K562 (cell line): ENCODE data around the gene ARF5. TPM values are rescaled to one million over a fixed set of nuclear protein-coding genes. Genes with fewer than 3 reads are reported as not detected.

Source experiments
- ATF3 ChIP-seq, 2 experiments: fragments of 450-650 bp in 1 of 2; sonication (generic) in 1 of 2; formaldehyde crosslinking in 1 of 2; IDR thresholded peaks in 1 of 2; conservative IDR thresholded peaks in 1 of 2; 2 replicates each; pipeline versions ENCODE4 v1.6.1 to v1.8.1; 2016 to 2023; ENCODE audit warnings: mild to moderate bottlenecking in 2 of 2, moderate library complexity in 2 of 2, inconsistent platforms in 1 of 2, missing genetic modification reagents in 1 of 2
- CHAMP1 ChIP-seq: fragments of 450-650 bp; IDR thresholded peaks from 2 replicates; pipeline ENCODE4 v1.6.1; 2016; ENCODE audit warnings: mild to moderate bottlenecking
- DMBX1 ChIP-seq: fragments of 250-450 bp; sonication (Bioruptor Pico); IDR thresholded peaks from 2 replicates; pipeline ENCODE4 v1.8.0; 2022; ENCODE audit warnings: inconsistent platforms, mild to moderate bottlenecking, moderate library complexity, borderline replicate concordance
- EGR1 ChIP-seq: fragments of 450-650 bp; conservative IDR thresholded peaks from 2 replicates; pipeline ENCODE4 v1.6.1; 2017; ENCODE audit warnings: mild to moderate bottlenecking
- ETS1 ChIP-seq: conservative IDR thresholded peaks from 2 replicates; pipeline ENCODE4 v1.6.1; 2011; ENCODE audit warnings: low read depth, mild to moderate bottlenecking, low read length; ENCODE audit not compliant: control insufficient read depth
- KHSRP ChIP-seq: fragments of 450-650 bp; IDR thresholded peaks from 2 replicates; pipeline ENCODE4 v1.6.1; 2017
- MAFF ChIP-seq: IDR thresholded peaks from 2 replicates; pipeline ENCODE4 v1.6.1; 2012; ENCODE audit warnings: low read length, improper control_type of control experiment
- MCM5 ChIP-seq: fragments of 450-650 bp; IDR thresholded peaks from 2 replicates; pipeline ENCODE4 v1.6.1; 2016; ENCODE audit warnings: low read depth
- PREB ChIP-seq: sonication (generic); formaldehyde crosslinking; IDR thresholded peaks from 2 replicates; pipeline ENCODE4 v1.8.1; 2023; ENCODE audit warnings: mild to moderate bottlenecking, missing genetic modification reagents
- SAFB2 ChIP-seq: fragments of 200-400 bp; formaldehyde crosslinking; IDR thresholded peaks from 2 replicates; pipeline ENCODE4 v1.6.1; 2018; ENCODE audit warnings: borderline replicate concordance, low read length, low read depth, moderate library complexity; ENCODE audit not compliant: severe bottlenecking
- SETDB1 ChIP-seq: IDR thresholded peaks from one replicate; pipeline ENCODE4 v1.6.1; 2012; ENCODE audit warnings: low read length, control low read depth, inconsistent platforms
- SRSF1 ChIP-seq: fragments of 200-400 bp; formaldehyde crosslinking; IDR thresholded peaks from 2 replicates; pipeline ENCODE4 v1.6.1; 2017; ENCODE audit warnings: mild to moderate bottlenecking, low read depth, low read length, moderate library complexity
- STAT6 ChIP-seq: sonication (generic); formaldehyde crosslinking; IDR thresholded peaks from 2 replicates; pipeline ENCODE4 v1.8.1; 2023; ENCODE audit warnings: mild to moderate bottlenecking, missing genetic modification reagents
- TAF1 ChIP-seq: IDR thresholded peaks from 2 replicates; pipeline ENCODE4 v1.6.1; 2011; ENCODE audit warnings: mild to moderate bottlenecking, low read length, moderate library complexity; ENCODE audit not compliant: insufficient read depth, control insufficient read depth, severe bottlenecking; ENCODE audit errors: extremely low read depth
- TARDBP ChIP-seq: fragments of 450-650 bp; IDR thresholded peaks from 2 replicates; pipeline ENCODE4 v1.6.1; 2016
- TCF15 ChIP-seq: fragments of 250-450 bp; sonication (Bioruptor Pico); IDR thresholded peaks from 2 replicates; pipeline ENCODE4 v1.8.0; 2022; ENCODE audit warnings: moderate library complexity, mild to moderate bottlenecking, inconsistent platforms
- ZNF143 ChIP-seq: sonication (generic); formaldehyde crosslinking; IDR thresholded peaks from 2 replicates; pipeline ENCODE4 v1.9.0; 2022; ENCODE audit warnings: mild to moderate bottlenecking, missing genetic modification reagents
- ZNF444 ChIP-seq: fragments of 250-450 bp; sonication (Bioruptor Pico); IDR thresholded peaks from 2 replicates; pipeline ENCODE4 v1.4.0; 2020; ENCODE audit warnings: mild to moderate bottlenecking, moderate library complexity
- ZNF79 ChIP-seq: fragments of 250-450 bp; sonication (Bioruptor Pico); IDR thresholded peaks from 2 replicates; pipeline ENCODE4 v1.4.0; 2020; ENCODE audit warnings: low read depth, mild to moderate bottlenecking, moderate library complexity
- polyA plus RNA-seq, 8 experiments: library from polyadenylated mRNA; depleted of rRNA in 4 of 8; stranded (reverse) in 5 of 8; unstranded in 3 of 8; fragments of >200 nt; fragmentation: Nextera tagmentation in 2 of 8; fragmentation: Illumina TruSeq in 1 of 8; extraction: Ambion mirVana in 2 of 8; extraction: Trizol in 1 of 8; gene quantifications; 2 replicates each; pipeline versions ENCODE4 v1.2.1 to v1.2.3, GENCODE V29; 2011 to 2014; ENCODE audit warnings: inconsistent platforms in 1 of 8, missing spikeins in 1 of 8
- total RNA-seq, 7 experiments: library from RNA; depleted of rRNA in 6 of 7; stranded (reverse); fragments of >200 nt in 6 of 7; fragmentation: Illumina TruSeq in 2 of 7; extraction: Trizol in 2 of 7; gene quantifications; 2 replicates each; pipeline versions ENCODE4 v1.2.1 to v1.2.3, GENCODE V29; 2011 to 2021; ENCODE audit warnings: low replicate concordance in 1 of 7

The ARF5 gene
- total and polyA plus RNA-seq, 9 of the 15 experiments (the other 6 are each of a cell fraction or from before 2014, with no cell fraction given), result 8.1 to 290 (median 125) TPM

- TF ChIP-seq ETS1 (peak; percentile 49; the same call in 1 of the 2 replicates), SRSF1 (no peak), SAFB2 (no peak), MCM5 (no peak), DMBX1 (no peak), CHAMP1 (no peak), ZNF79 (CRISPR knock-in tag) (no peak), ATF3 (IDR thresholded peaks at IDR 0.05) (no peak), ATF3 (CRISPR knock-in tag; conservative IDR thresholded peaks at IDR 0.05) (no peak), TCF15 (CRISPR knock-in tag) (no peak), EGR1 (peak; percentile 95), TAF1 (peak; percentile 81), MAFF (no peak), SETDB1 (no peak), ZNF444 (no peak), ZNF143 (CRISPR knock-in tag) (no peak), TARDBP (no peak), KHSRP (no peak), PREB (CRISPR knock-in tag) (no peak), STAT6 (no peak)
Observed at GRCh38 chr7:127588019-127588696, at the start of gene ARF5 (continued).
